Hypothalamus (tissue), 51 donors: ENCODE measurements around the gene RAB35.

ENCODE experiments used
- DNase-seq, 51 donors: peaks; one replicate each; lab custom pipeline; 2025; lab: John Stamatoyannopoulos, UW

Gene RAB35

GRCh38 chr12:120109570-120110267 lies 6.8 kb downstream of the RAB35 start:
- DNase-seq: no peak

- DNase-seq: no peak
Measured at GRCh38 chr12:120106151-120106550, 10.4 kb downstream of the RAB35 start.

DNA sequence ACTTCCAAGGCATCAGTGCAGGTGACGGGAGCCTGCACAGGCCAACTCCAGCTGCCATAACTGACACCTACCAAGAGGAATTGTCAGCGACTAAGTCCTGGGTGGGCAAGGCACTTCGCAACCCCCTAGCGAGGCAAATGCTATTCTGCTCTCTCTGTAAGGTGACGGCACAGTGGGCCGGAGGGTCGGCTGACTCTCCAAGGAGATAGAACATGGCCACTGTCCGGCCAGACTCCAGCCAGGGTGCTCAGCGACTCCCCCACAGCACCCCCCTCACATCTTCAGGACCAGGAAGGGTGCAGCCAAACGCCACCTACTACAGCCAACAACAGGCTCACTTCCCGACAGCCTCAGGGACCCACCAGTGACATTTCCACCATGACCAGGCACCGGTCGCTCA lies 13.2 kb downstream of the RAB35 start:
- no peak for DNase-seq

DNA sequence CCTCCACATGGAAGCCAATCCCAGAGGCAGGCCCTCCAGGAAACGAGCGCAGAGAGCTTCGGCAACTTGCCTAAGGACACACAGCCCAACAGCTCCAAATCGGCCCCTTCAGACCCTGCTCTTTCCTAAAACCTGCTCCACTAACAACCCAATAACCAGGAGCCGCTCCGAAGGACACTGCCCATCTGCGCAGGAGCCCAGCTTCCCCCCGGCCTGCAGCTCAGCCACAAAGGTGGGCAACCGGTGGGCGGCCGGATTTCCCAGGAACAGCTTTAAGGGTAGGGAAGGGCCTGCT lies 13.6 kb downstream of the RAB35 start:
- no peak for DNase-seq

DNA sequence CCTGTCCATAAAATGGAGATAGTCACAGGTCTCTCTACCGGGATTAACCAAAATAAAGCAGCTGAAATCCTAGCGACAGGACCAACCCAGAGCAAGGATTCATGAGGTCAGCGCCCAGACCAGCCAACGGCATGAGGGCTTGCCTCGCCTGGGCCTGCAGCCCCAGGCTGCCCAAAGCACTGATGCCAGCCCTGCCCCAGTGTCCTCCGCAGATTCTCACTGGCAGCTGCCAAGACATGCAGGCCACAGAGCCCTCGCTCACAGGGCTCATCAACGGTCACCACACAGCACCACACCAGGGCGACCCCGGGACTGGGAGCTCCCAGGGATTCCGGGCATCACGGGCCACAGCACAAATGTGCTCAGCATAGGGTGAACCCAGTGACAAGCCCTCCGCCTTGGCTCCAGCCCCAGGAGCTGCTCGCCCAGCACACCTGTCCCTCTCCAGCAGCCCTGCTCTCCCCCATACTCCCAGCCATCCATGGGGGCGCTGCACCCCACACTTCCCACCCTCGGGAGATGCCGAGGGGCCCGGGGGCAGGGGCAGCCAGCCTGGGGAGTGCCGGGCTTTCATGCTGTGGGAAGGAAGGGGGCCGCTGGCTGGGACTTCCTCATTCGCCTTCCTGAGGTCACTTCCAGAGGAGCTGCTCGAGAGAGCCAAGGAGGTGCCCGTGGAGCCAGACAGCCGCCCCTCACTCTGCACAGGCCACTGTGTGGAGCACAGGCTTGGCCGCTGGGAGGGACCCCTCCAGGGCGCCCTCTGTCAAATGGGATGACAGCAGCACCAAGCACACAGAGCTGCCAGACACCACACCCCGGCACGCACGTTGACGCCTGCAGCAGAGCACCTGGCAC lies 14.1 kb downstream of the RAB35 start:
- DNase-seq: peak in 1 of 51 donors; percentile 4

GRCh38 chr12:120101617-120102016 lies 14.9 kb downstream of the RAB35 start:
- DNase-seq: no peak

GRCh38 chr12:120101182-120101581 lies 15.4 kb downstream of the RAB35 start:
- DNase-seq: peak in 1 of 51 donors; percentile 38

- DNase-seq: peak in 48 of 51 donors; percentile 12 to 93 (median 78)
Measured at GRCh38 chr12:120100630-120101029, 15.9 kb downstream of the RAB35 start.

GRCh38 chr12:120099738-120100137 lies 16.8 kb downstream of the RAB35 start:
- DNase-seq: no peak

GRCh38 chr12:120098756-120099470 lies 17.6 kb downstream of the RAB35 start:
- no peak for DNase-seq

GRCh38 chr12:120096671-120097202 lies 19.8 kb downstream of the RAB35 start:
- no peak for DNase-seq

DNA sequence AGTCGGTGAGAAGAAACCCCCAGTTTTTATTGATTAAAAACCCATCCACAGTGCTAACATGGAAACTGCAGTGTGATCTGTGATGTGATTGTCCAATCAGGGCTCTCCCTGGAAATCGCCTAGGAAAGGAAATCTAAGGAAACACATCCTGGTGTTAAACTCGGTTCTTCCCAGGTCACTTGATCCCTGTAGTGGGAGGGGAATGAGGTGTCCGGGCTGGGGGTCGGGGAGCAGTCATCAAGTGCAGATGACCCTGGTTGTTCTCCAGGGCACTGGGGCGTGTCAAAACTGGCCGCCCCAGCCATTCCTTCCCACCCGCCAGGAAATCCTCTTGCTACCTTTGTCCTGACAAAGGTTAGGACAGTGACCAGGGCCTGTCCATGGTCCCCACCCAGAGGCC lies 20.8 kb downstream of the RAB35 start:
- DNase-seq: no peak

DNA sequence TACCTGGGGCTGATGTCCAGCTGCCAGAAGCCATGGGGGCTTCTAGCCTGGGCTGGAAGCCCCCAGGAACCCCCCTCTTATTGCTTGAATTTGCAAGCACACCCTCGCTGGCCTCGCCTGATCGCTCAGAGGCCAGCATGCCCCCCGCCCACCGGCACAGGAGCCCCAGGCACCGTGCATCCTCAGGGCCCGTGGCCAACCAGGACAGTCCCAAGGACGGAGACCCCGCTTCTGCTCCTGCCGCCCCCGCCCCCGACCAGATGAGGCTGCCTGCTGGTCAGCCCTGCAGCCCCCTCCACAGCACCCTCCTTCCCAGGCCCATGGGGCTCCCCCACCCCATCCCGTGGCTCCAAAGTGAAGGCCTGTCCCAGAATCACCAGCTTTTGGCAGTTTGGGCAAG lies 21.2 kb downstream of the RAB35 start:
- DNase-seq: no peak

DNA sequence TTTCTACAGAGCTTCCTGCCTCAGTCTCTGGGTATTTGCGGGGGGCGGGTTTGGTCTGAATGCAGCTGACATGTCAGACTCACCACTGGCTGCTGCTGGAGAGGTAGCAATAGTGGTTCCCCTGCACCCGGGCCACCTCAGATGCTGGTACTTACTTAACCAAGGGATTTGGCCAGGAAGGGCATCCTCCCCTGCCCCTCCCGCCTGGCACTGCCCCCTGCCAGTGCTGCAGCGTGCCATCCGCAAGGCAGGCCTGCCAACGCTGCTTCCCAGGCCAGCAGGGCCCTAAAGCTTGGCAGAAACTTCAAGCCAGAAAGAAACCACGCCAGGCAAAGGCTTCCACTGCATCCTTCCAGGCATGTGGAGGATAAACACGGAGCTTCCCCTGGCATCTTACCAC lies 22.1 kb downstream of the RAB35 start:
- peak in 16 of 51 donors; percentile 6 to 55 (median 28) for DNase-seq

DNA sequence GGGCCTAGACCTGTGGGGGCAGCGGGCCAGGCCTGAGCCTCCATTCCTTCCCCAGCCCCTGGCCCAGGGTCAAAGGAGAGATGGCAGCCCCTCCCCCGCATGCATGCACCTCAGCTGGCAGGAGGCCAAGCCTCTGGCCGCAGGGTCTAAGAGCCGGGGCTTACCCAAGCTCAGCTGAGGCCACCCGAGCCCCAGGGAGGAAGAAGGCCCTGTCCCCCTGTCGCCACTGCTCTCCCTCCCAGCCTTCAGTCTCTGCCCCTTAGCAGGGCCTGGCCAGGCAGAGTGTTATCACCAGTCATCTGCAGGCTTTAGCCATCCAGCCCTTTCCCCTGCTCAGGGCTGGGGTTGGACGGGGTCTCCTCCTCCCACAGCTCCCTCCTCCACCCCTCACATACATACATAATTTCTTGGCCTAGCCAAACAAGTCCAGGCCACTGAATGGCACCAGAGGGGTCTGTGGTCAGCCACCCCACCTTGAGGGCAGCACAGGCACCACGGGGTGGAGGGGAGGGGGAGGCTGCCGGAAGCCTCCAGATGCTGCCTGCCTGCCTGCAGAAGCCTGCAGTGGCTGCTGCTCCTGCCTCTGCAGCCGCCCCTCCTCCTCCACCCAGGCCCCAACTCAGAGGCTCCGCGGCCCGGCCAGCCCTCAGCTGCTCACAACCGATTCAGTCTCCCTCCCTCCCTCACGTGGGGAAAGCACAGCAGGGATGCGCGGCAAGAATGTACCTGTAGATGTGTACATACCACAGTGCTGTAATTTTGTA lies 22.8 kb downstream of the RAB35 start:
- DNase-seq: peak in 13 of 51 donors; percentile 4 to 43 (median 14)

DNA sequence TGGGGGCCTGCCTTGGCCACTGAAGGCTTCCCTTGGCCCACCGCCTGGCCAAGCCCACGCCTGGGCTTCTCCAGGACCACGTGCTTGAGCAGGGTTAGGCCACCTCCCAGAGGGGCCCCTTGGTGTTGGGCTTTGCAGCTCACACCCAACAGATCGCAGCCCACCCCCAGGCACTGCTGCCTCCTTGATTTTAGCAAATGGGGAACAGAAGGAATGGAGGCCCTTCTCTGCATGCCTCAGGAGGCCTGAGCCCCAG lies 23.3 kb downstream of the RAB35 start:
- no peak for DNase-seq

DNA sequence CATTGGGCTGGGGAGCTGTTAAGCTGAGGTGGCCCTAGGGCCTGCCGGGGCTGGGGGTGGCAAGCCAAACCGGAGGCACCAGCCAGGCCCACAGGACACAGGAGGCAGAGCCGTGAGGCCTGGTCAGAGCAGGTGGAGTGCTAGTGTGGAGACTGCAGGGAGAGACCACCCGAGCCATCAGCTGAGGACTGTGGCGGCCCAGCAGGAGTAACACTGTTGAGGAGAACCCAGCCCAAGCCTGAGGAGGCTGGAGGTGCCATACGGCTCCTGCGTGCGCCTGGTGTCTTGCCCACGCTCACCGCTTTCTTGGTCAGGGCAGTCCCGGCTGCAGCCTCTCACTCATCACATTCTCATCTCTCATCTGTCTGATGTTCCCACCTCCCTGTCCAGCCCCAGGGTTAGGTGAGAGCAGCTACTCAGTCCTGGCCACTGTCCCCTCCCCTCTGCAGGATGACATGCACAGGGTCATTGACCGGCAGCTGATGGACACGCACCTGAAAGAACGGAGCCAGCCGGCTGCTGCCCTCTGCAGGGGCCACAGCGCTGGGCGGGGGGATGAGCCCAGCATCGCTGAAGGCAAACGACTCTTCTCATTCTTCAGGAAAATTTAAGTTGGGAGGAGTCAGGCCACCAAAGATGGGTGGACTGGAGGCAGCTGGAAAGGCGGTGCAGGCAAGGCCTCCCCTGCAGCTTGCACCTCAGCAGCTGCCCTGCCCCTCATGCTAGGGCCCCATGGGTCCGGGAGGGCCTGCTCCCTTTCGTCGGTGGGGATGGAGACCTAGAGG lies 23.8 kb downstream of the RAB35 start:
- DNase-seq: no peak

DNA sequence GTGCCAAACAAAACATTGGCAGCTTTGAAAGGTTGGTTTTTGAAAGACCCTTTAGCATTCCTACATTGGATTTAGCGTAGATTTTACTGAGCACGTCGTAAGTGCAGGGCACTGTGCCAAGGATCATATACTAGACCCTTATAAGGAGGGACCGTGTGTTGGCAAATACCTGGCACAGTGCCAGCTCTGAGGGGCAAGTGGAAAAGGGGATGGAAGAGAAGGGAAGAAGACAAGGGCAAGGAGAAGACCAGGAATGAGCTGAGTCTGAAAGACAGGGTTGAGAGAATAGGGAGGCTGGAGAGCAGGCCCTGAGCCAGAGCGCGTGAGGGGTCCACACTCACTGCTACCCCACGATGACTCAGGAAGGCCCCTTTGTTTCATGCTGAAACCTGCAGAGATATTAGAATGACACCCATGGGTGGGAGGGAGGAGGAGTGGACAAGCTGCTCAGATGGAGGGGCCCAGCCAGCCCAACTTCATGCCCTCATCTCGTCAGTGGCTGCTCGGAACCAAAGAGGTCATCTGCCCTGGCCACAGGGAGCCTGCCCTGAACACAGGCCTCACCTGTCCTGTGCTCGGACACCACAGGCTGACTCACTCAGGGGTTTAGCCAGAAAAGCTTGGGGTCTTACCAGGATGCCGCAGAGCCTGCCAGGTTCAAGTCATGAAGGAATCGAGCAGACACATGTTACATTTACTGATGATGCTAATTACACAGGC lies 25.0 kb downstream of the RAB35 start:
- peak in 1 of 51 donors; percentile 4 for DNase-seq

- DNase-seq: no peak
Measured at GRCh38 chr12:120090626-120091295, 25.8 kb downstream of the RAB35 start.
